ENCODE results near the gene CCDC138. TPM values are rescaled to one million over a fixed set of nuclear protein-coding genes. Genes with fewer than 3 reads are reported as not detected.

Gene CCDC138
- total RNA-seq, 4 donors from 2014 or later = 2.0 to 4.0 (median 2.9) TPM

DNA sequence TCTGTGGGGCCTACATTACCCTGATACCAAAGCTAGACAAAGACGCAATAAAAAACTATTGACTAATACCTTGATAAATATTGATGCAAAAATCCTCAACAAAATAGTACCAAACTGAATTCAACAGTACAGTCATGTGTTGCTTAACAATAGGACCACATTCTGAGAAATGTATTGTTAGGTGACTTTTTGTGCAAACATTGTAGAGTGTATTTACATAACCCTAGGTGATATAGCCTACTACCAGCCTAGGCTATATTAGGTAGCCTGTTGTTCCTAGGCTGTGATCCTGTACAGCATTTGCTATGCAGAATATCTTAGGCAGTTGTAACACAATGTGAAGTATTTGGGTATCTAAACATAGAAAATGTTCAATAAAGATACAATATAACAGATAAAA, 36.7 kb downstream of the CCDC138 start:
- intact Hi-C loops (cut with DNase I; ENCODE audit: low total_unique reads) = no loop called here
- H3K4me3 ChIP-seq (ENCODE audit: low read depth, poor library complexity, severe bottlenecking) = no peak overlapping the region
- 89 to 96% methylated on average over 1 of the region's 1 CpG for WGBS, 2 donors
- TF ChIP-seq, protein P1, sequence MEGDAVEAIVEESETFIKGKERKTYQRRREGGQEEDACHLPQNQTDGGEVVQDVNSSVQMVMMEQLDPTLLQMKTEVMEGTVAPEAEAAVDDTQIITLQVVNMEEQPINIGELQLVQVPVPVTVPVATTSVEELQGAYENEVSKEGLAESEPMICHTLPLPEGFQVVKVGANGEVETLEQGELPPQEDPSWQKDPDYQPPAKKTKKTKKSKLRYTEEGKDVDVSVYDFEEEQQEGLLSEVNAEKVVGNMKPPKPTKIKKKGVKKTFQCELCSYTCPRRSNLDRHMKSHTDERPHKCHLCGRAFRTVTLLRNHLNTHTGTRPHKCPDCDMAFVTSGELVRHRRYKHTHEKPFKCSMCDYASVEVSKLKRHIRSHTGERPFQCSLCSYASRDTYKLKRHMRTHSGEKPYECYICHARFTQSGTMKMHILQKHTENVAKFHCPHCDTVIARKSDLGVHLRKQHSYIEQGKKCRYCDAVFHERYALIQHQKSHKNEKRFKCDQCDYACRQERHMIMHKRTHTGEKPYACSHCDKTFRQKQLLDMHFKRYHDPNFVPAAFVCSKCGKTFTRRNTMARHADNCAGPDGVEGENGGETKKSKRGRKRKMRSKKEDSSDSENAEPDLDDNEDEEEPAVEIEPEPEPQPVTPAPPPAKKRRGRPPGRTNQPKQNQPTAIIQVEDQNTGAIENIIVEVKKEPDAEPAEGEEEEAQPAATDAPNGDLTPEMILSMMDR (IDR thresholded peaks at IDR 0.05) = no peak
- no peak for TF ChIP-seq POLR2A (IDR thresholded peaks at IDR 0.05)
- DNase-seq (ENCODE audit: low spot score in 2 of 2) = no peak

DNA sequence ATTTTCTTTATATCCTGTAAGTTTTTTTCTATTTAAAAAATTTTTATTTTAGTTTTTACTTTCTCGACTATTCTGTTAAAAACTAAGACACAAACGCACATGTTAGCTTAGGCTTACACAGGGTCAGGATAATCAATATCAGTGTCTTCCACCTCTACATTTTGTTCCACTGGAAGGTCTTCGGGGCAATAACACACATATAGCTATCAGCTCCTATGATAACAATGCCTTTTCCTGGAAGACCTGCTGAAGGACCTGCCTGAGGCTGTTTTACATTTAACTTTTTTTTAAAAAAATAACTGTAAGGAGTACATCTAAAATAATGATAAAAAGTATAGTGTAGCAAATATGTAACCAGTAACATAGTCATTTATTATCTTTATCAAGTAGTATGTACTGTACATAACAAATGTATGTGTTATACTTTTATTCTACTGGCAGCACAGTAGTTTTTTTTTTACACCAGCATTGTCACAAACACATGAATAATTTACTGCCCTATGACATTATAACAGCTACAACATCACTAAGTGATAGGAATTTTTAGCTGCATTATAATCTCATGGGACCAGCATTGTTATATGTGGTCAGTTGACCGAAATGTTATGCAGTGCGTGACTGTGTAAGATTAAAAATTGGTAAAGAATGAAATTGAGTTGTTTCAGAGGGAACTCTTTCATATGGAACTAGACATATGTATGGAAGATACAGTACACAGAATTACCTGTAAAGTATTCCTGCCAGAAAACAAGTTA, 37.9 kb downstream of the CCDC138 start:
- intact Hi-C loops (cut with DNase I; ENCODE audit: low total_unique reads) = no loop called here
- no peak overlapping the region for H3K4me3 ChIP-seq (ENCODE audit: low read depth, poor library complexity, severe bottlenecking)
- no peak for DNase-seq (ENCODE audit: low spot score in 2 of 2)
- WGBS, 2 donors = 91 to 93% methylated on average over 5 of the region's 5 CpGs
- TF ChIP-seq POLR2A (IDR thresholded peaks at IDR 0.05) = no peak
- TF ChIP-seq, protein P1 (IDR thresholded peaks at IDR 0.05) = no peak

DNA sequence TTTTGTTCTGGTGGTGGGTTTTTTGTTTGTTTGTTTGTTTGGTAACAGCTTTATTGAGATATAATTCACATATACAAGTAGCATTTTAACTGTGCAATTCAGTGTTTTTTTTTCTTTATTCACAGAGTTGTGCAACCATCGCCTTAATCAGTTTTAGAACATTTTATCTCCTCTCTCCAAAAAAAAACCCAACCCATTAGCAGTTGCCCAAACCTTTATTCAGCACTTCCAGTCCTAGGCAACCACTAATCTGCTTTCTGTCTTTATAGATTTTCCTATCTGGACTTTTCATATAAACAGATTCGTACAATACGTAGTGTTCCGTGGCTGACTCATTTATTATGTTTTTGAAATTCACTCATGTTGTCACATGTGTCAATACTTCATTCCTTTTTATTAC, 38.7 kb downstream of the CCDC138 start:
- no peak overlapping the region for H3K4me3 ChIP-seq (ENCODE audit: low read depth, poor library complexity, severe bottlenecking)
- intact Hi-C loops (cut with DNase I; ENCODE audit: low total_unique reads) = no loop called here
- no peak for TF ChIP-seq POLR2A (IDR thresholded peaks at IDR 0.05)
- TF ChIP-seq, protein P1 (IDR thresholded peaks at IDR 0.05) = no peak
- WGBS, 2 donors = 51 to 59% methylated on average over 4 of the region's 4 CpGs
- DNase-seq (ENCODE audit: low spot score in 2 of 2) = no peak

DNA sequence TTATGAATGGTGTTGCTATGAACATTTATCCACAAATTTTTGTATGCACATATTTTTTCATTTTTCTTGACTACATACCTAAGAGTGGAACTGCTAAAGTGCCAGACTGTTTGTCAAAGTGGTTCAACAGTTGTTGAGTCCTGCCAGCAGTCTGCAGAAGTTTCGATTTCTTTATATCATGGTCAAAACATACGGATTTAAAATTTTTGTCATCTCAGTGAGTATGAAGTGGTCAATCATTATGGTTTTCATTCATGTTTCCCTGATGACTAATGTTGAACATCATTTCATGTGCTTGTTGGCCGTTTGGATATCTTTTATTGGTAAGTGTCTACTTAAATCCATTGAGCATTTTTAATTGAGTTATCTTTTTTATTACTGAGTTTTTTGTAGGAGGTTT, 39.2 kb downstream of the CCDC138 start:
- DNase-seq (ENCODE audit: low spot score in 2 of 2) = no peak

DNA sequence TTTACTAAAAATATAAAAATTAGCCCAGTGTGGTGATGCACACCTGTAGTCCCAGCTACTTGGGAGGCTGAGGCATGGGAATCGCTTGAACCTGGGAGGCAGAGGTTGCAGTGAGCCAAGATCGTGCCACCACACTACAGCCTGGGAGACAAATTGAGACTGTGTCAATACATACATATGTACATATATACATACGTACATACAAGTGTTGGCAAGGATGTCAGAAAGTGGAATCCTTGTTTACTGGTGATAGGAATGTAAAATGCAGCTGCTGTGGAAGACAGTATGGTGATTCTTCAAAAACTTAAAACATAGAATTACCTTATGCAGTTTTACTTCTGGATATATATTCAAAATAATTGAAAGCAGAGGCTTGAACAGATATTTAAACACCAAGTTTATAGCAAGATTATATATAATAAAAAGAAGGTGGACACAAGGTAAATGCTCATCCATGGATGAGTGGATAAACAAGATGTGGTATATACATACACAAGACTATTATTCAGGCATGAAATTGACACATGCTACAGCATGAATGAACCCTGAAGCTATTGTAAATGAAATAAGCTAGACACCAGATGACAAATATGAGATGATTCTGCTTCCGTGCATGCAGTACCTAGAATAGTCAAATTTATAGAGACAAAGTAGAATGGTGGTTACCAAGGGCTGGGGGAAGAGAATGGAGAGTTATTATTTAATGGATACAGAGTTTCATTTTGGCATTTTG, 43.2 kb downstream of the CCDC138 start:
- DNase-seq (ENCODE audit: low spot score in 2 of 2) = no peak
- intact Hi-C loops (cut with DNase I; ENCODE audit: low total_unique reads) = no loop called here
- WGBS, 2 donors = 83 to 86% methylated on average over 4 of the region's 4 CpGs
- TF ChIP-seq, protein P1 (IDR thresholded peaks at IDR 0.05) = no peak
- TF ChIP-seq POLR2A (IDR thresholded peaks at IDR 0.05) = no peak
- no peak overlapping the region for H3K4me3 ChIP-seq (ENCODE audit: low read depth, poor library complexity, severe bottlenecking)

More for the DNA sequence above, 39.2 kb downstream of the CCDC138 start:
- TF ChIP-seq, protein P1 (IDR thresholded peaks at IDR 0.05) = no peak
- no peak for TF ChIP-seq POLR2A (IDR thresholded peaks at IDR 0.05)
- intact Hi-C loops (cut with DNase I; ENCODE audit: low total_unique reads) = no loop called here
- 80 to 97% methylated on average over 3 of the region's 3 CpGs for WGBS, 2 donors
- no peak overlapping the region for H3K4me3 ChIP-seq (ENCODE audit: low read depth, poor library complexity, severe bottlenecking)

Measured in lower leg skin (tissue), 4 donors.